ENCODE results near the gene ZNF385D.

Gene ZNF385D

GRCh38 chr3:21750831-21751391 lies at the start of gene ZNF385D:
Gene ZNF385D (minus strand): TSS chr3:21751210. CDS start chr3:21750916, 294 bp downstream.
- H3K27ac ChIP-seq = no peak within 1 kb of the TSS
- no peak for DNase-seq (ENCODE audit: low read depth, low spot score)
- no peak for TF ChIP-seq EZH2 (IDR thresholded peaks at IDR 0.05)
- no peak for TF ChIP-seq FOXP2 (optimal IDR thresholded peaks at IDR 0.05; ENCODE audit: control extremely low read depth, extremely low read length, insufficient read depth)
- no peak for TF ChIP-seq POLR2AphosphoS5 (IDR thresholded peaks at IDR 0.05; ENCODE audit: borderline replicate concordance, low read depth, low read length)
- H3K9ac ChIP-seq (ENCODE audit: insufficient read length) = no peak within 1 kb of the TSS
- H3K4me3 ChIP-seq = no peak within 1 kb of the TSS
- H3K9me3 ChIP-seq (ENCODE audit: low read depth, low read length) = no peaks in the 10 kb centered on the region
- H3K36me3 ChIP-seq (ENCODE audit: insufficient read depth, low read length) = no peaks in the 10 kb centered on the region

DNA sequence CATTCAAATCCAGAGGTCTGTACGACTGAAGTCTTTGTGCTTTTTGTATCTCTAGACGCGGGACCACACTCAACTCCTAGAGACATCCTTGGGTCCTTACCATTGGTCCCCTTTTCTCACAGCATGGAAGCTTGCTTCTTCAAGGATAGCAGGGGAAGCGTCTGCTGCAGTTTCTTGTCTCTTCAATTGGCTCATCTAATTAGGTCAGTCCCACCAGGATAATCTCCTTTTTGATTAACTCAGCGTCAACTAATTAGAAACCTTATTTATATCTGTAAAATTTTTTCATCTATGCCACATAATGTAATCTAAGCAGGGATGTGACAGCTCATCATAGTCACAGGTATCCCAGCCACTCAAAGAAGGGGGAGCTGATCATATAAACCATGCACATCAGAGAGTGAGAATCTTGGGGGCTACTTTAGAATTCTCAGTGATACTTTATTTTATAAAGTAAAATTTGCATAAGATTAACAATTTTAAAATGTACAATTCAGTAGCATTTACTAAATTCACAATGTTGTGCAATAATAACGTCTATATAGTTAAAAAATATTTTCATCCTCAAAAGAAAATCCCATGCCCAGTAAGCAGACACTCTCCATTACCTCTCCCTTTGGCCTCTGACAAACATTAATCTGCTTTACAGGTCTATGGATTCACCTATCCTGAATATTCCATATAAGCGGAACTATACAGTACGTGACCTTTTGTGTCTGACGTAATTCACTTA lies 47.5 kb upstream of the ZNF385D start:
- no peaks in the 10 kb centered on the region for H3K36me3 ChIP-seq (ENCODE audit: insufficient read depth, low read length)
- no peak for DNase-seq (ENCODE audit: low read depth, low spot score)
- no peak overlapping the region for H3K27ac ChIP-seq

GRCh38 chr3:21795921-21796320 lies 44.9 kb upstream of the ZNF385D start:
- TF ChIP-seq POLR2AphosphoS5 (IDR thresholded peaks at IDR 0.05; ENCODE audit: borderline replicate concordance, low read depth, low read length) (no peak), FOXP2 (optimal IDR thresholded peaks at IDR 0.05; ENCODE audit: control extremely low read depth, extremely low read length, insufficient read depth) (no peak)
- no peak overlapping the region for H3K27ac ChIP-seq

More for the DNA sequence above, 47.5 kb upstream of the ZNF385D start:
- TF ChIP-seq POLR2AphosphoS5 (IDR thresholded peaks at IDR 0.05; ENCODE audit: borderline replicate concordance, low read depth, low read length) (no peak), EZH2 (IDR thresholded peaks at IDR 0.05) (no peak), FOXP2 (optimal IDR thresholded peaks at IDR 0.05; ENCODE audit: control extremely low read depth, extremely low read length, insufficient read depth) (no peak)
- Histone ChIP-seq H3K9ac (ENCODE audit: insufficient read length) (no peak overlapping the region), H3K4me3 (no peak overlapping the region), H3K9me3 (ENCODE audit: low read depth, low read length) (no peaks in the 10 kb centered on the region)

DNA sequence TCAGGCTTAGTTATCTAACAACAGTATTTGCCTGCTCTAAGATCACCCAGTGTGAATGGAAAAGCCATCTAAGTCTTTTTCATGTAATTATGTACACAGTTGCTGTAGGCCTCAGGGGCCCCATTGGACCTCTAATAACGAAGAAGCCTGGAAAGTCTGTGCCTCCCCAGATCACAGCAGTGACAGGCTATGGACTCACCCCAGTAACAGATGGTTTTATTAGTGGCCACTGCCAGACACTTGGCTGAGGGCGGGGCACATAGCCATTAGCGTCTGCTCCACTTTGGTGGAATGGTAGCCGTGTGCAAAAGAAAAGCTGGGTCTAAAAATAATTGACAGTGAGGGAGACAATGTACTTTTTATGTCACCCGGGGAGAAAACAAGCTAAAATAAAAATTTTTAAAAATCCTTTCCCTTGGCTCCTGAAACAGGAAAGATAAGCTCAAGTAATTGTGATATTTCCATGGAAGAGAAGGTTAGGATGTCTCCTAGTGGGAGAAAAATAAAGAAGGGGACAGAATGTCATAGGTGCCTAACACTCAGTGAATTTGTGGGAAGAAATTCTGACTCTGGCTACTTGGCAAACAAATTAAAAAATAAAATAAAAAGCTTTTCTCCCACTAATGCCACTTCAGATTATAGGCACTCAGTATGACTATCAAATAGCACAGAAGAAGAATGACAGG lies 44.3 kb upstream of the ZNF385D start:
- Histone ChIP-seq H3K36me3 (ENCODE audit: insufficient read depth, low read length) (no peaks in the 10 kb centered on the region), H3K9me3 (ENCODE audit: low read depth, low read length) (no peaks in the 10 kb centered on the region), H3K27ac (no peak overlapping the region), H3K9ac (ENCODE audit: insufficient read length) (no peak overlapping the region), H3K4me3 (no peak overlapping the region)
- DNase-seq (ENCODE audit: low read depth, low spot score) = no peak
- TF ChIP-seq EZH2 (IDR thresholded peaks at IDR 0.05) (no peak), POLR2AphosphoS5 (IDR thresholded peaks at IDR 0.05; ENCODE audit: borderline replicate concordance, low read depth, low read length) (no peak), FOXP2 (optimal IDR thresholded peaks at IDR 0.05; ENCODE audit: control extremely low read depth, extremely low read length, insufficient read depth) (no peak)

More at GRCh38 chr3:21795921-21796320, 44.9 kb upstream of the ZNF385D start:
- no peaks in the 10 kb centered on the region for H3K9me3 ChIP-seq (ENCODE audit: low read depth, low read length)
- H3K36me3 ChIP-seq (ENCODE audit: insufficient read depth, low read length) = no peaks in the 10 kb centered on the region
- no peak overlapping the region for H3K9ac ChIP-seq (ENCODE audit: insufficient read length)
- DNase-seq (ENCODE audit: low read depth, low spot score) = no peak
- no peak overlapping the region for H3K4me3 ChIP-seq

DNA sequence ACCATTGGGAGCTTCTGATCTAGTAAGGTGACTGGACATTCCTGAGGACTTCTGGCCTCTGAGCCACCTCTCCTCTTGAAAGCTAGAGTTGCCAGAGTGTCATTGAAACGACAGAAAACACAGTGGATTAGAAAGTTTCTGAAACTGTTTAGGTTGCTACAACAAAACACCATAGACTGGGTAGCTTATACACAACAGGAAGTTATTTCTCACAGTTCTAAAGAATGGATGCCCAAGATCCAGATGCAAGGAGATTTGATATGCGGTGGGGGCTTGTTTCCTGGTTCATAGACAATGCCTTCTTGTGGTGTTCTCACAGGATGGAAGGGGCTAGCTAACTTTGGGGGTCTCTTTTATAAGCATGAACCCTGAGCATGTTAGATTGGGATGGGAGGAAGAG lies 43.3 kb upstream of the ZNF385D start:
- Histone ChIP-seq H3K9ac (ENCODE audit: insufficient read length) (no peak overlapping the region), H3K27ac (no peak overlapping the region), H3K4me3 (no peak overlapping the region), H3K9me3 (ENCODE audit: low read depth, low read length) (no peaks in the 10 kb centered on the region), H3K36me3 (ENCODE audit: insufficient read depth, low read length) (no peaks in the 10 kb centered on the region)
- no peak for DNase-seq (ENCODE audit: low read depth, low spot score)
- TF ChIP-seq FOXP2 (optimal IDR thresholded peaks at IDR 0.05; ENCODE audit: control extremely low read depth, extremely low read length, insufficient read depth) (no peak), POLR2AphosphoS5 (IDR thresholded peaks at IDR 0.05; ENCODE audit: borderline replicate concordance, low read depth, low read length) (no peak), EZH2 (IDR thresholded peaks at IDR 0.05) (no peak)

DNA sequence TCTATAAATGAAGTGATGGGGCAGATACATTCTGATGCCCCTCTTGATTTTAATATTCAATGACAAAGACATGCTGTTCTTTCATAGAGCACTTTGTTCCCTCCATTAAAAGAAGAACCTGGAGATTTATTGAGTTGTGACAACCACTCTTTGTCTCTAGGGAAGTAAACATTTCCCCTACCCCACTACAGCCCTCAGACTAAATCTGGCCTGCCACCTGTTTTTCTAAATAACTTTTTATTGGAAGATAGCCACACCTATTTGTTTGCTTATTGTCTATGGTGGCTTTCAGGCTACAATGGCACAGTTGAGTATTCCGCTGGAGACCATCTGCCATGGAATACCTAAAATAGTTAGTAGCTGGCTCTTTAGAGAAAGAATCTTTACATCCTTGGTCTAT lies 41.2 kb upstream of the ZNF385D start:
- DNase-seq (ENCODE audit: low read depth, low spot score) = no peak
- TF ChIP-seq POLR2AphosphoS5 (IDR thresholded peaks at IDR 0.05; ENCODE audit: borderline replicate concordance, low read depth, low read length) (no peak), FOXP2 (optimal IDR thresholded peaks at IDR 0.05; ENCODE audit: control extremely low read depth, extremely low read length, insufficient read depth) (no peak), EZH2 (IDR thresholded peaks at IDR 0.05) (no peak)
- H3K9me3 ChIP-seq (ENCODE audit: low read depth, low read length) = no peaks in the 10 kb centered on the region
- H3K4me3 ChIP-seq = no peak overlapping the region
- H3K27ac ChIP-seq = no peak overlapping the region
- no peaks in the 10 kb centered on the region for H3K36me3 ChIP-seq (ENCODE audit: insufficient read depth, low read length)
- no peak overlapping the region for H3K9ac ChIP-seq (ENCODE audit: insufficient read length)

GRCh38 chr3:21791356-21791755 lies 40.3 kb upstream of the ZNF385D start:
- no peak overlapping the region for H3K9ac ChIP-seq (ENCODE audit: insufficient read length)
- TF ChIP-seq POLR2AphosphoS5 (IDR thresholded peaks at IDR 0.05; ENCODE audit: borderline replicate concordance, low read depth, low read length) (no peak), FOXP2 (optimal IDR thresholded peaks at IDR 0.05; ENCODE audit: control extremely low read depth, extremely low read length, insufficient read depth) (no peak), EZH2 (IDR thresholded peaks at IDR 0.05) (no peak)

GRCh38 chr3:21790466-21790865 lies 39.5 kb upstream of the ZNF385D start:
- no peak overlapping the region for H3K4me3 ChIP-seq
- TF ChIP-seq FOXP2 (optimal IDR thresholded peaks at IDR 0.05; ENCODE audit: control extremely low read depth, extremely low read length, insufficient read depth) = no peak
- TF ChIP-seq EZH2 (IDR thresholded peaks at IDR 0.05) = no peak
- TF ChIP-seq POLR2AphosphoS5 (IDR thresholded peaks at IDR 0.05; ENCODE audit: borderline replicate concordance, low read depth, low read length) = no peak
- DNase-seq (ENCODE audit: low read depth, low spot score) = no peak
- H3K9ac ChIP-seq (ENCODE audit: insufficient read length) = no peak overlapping the region
- no peaks in the 10 kb centered on the region for H3K9me3 ChIP-seq (ENCODE audit: low read depth, low read length)
- no peaks in the 10 kb centered on the region for H3K36me3 ChIP-seq (ENCODE audit: insufficient read depth, low read length)
- H3K27ac ChIP-seq = no peak overlapping the region

More at GRCh38 chr3:21791356-21791755, 40.3 kb upstream of the ZNF385D start:
- H3K9me3 ChIP-seq (ENCODE audit: low read depth, low read length) = no peaks in the 10 kb centered on the region
- H3K27ac ChIP-seq = no peak overlapping the region
- H3K4me3 ChIP-seq = no peak overlapping the region
- no peak for DNase-seq (ENCODE audit: low read depth, low spot score)
- no peaks in the 10 kb centered on the region for H3K36me3 ChIP-seq (ENCODE audit: insufficient read depth, low read length)

Data from SK-N-MC (cell line).